Measurements from ENCODE around the gene KRTAP5-1.

Gene KRTAP5-1

DNA sequence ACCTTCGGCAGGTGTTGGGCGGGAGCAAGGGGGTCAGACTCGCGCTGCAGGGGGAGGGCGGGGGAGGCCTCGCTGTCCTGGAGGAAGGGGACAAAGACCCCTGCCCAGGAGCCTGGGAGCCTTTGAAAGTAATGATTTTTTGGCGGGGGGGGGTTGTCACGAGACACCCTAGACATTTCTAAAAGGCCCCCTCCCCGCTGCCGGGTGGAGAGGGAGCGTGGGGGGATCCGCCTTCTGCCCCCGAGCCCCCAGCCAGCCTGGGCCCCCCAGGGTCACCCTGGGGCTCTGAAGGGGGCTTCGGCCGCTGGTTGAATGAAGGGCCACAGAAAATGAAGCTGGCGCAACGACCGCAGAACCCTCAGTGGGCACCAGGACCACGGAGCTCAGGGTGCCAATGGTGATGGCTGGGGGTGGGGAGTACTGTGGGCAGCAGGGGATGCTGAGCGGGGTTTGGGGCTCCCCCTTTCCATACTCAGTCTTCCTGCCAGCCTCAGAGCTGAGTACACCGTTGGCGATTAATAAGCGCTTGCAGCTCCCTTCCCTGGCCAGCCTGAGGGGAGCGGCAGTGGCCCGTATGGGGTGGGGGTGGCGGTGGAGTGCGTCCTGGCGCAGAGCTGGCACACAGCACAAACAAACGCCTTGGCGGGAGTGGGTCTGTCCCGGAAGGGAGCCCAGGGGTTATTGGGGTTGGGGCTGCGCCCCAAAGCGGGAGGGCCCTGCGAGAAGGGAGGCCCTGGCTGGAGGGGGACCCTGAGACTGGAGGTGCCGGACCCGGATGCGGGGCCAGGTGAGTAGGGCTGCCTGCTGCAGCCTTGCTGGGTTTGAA is 11.8 kb downstream of the KRTAP5-1 start:
- in situ Hi-C loops (cut with HindIII; ENCODE audit: low sequenced_read_pairs): no loop called here

DNA sequence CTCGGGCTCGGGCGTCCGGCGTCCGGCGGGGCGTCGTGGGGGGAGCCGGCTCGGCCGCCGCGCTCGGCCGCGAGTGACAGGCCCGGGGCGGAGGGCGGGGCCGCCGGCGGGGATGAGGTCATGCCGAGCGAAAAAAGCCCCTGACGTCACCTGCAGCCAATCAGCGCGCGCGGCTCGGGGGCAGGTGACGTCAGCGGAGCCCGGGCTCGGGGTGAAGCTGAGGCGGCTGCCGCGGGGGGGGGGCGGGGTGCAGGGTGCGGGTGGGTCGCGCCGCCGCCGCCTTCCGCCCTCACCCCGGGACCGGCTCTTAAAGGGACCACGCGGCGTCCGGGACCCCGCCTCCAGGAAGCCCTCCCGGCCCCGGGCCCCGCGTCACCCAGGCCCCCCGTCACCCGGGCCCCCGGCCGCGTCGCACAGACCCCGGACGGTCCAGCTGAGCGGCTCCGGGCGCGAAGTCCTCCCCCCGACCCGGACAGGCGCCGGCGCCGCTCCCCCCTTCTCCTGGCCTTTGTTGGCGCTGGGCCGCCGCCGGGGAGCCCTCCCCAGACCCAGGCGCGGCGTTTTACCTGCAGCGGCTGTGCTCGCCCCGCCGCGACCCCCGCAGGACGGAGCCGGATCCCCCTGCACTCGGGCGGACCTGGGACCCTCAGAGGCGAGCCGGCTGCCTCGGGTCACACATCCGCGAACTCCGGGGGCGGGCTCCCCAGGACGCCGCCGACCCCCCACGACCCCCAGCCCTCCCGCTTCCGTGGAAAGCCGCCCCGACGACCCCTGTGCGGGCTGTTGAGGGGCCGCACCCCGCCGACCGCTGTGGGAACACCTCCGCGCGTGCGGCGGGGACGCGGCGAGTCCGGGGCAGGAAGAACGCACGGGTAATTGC is 12.6 kb downstream of the KRTAP5-1 start, which contains the start of gene DUSP8:
Gene DUSP8, minus strand, starts transcription at position 75 of the 880 bp plus-strand sequence. CDS start 6,445 bp downstream, outside the sequence.
- in situ Hi-C loops (cut with HindIII; ENCODE audit: low sequenced_read_pairs): no loop called here

DNA sequence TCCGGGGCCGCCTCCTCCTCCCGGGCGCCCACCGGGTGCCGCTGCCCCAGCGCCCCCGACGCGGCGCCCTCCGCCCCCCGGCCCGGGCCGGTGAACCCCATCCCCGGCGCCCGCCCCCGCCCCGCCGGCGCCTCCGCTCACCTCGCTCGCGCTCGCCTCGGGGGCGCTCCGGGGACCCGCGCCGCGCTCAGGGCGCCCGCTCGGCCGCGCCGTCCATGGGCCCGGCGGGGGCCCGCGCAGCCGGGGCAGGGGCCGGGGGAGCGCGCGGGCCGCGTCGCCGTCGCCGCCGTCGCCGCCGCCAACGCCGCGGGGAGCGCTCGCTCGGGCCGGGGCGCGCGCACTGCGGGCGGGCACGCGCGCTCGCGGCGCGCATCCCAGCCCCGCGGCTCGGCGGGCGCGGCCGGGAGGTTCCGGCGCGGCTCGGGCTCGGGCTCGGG is 13.3 kb downstream of the KRTAP5-1 start:
- in situ Hi-C loops (cut with HindIII; ENCODE audit: low sequenced_read_pairs): no loop called here

DNA sequence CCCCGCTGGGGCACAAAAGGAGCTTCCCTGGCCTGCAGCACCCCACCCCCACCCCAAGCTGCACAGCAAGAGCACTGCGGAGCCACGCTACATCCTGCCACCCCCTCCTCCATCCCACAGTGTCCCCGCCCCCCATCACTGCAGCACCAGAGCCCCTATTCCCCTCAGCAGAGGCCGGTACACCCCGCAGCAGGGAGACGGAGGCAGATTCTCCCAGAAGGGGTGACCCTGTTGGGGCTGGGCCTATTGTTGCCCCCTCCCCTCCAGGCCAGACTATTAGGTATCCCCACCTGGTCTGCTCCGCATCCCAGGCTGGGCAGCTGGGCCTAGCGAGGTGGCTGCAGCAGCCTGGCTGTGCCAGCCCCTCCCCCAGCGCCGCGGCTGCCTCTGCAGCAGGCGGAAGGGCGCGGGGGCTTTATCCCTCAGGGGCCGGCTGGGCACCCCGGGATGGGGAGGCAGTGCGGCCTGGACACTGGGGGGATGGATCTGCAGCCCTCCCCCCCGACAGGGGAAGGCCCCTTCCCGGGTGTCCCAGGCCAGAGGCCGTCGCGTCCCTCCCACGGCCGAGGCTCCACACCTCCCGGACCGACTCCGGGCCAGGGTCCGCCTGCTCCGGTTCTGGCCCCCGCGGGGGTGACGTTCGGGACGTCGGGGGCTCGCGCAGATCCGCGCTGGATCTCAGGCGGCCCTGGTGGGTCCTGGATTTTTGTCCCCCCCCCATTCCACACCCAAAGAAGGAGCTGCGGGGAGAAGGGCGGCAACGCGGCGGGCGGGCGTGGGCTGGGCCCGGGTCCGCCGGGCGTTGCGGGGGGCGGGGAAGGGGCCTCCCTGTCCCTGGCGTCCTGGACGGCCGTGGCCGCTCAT is 14.0 kb downstream of the KRTAP5-1 start:
- in situ Hi-C loops (cut with HindIII; ENCODE audit: low sequenced_read_pairs): no loop called here

DNA sequence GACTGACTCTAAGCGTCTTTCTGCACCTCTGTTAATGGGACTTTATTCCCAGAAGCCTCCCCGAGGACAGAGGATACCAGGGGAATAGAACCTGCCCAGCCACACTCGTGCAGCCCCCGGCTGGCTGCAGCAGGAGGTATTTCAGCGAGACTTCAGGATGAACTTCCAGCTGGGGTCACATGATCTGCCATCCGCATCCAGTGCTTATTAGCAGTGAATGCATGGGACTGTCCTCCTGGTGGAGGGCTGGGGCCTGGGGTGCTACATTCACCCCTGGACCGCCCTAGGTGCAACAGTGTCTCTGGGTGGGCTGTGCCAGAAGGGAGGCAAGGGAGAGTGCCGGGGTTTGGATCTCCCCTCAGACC is 14.6 kb downstream of the KRTAP5-1 start:
- in situ Hi-C loops (cut with HindIII; ENCODE audit: low sequenced_read_pairs): no loop called here

DNA sequence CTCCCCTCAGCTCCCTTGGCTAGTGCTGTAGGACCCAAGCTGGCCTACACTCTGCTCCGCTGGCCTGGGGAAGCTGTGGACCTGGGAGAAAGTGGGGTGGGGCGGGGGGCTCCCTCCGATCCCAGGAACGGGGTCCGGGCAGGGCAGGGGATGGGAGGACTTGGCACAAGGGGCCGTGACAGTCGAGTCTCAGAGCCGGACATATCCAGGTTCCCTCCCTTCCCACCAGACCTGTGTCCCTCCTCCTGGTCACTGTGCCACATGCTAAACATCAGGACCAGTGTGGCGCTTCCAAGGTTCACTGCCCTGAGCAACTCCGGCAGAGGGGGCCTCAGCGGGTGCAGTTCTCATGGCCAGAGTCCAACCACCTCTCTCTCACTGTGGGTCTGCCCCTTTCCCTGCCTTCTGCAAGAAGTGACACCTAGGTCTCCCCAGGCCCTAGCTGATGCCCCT is 15.1 kb downstream of the KRTAP5-1 start:
- in situ Hi-C loops (cut with HindIII; ENCODE audit: low sequenced_read_pairs): no loop called here

DNA sequence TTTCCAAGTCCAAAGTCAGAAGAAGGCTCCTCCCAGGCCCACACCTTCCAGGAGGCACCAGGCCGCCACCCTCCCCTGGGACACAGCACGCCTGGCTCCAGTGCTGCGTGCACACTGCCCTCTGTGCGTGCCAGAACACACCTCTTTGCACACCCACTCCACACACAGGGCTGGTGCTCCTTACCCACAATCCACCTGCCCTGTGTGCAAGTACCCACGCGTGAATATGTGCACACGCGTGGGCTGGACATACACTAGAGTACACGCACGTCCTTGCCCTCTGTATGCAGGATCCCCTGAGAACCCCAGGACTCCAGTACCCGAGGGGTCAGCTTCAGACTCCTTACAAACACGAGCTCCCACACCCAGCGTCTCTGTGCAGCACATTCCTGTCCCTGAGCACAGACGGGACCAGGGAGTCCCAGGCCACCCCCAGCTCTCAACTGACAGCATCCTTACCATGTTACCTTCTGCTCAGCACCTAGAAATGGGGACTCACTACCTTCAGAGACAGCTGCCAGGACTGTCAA is 15.8 kb downstream of the KRTAP5-1 start:
- in situ Hi-C loops (cut with HindIII; ENCODE audit: low sequenced_read_pairs): no loop called here

DNA sequence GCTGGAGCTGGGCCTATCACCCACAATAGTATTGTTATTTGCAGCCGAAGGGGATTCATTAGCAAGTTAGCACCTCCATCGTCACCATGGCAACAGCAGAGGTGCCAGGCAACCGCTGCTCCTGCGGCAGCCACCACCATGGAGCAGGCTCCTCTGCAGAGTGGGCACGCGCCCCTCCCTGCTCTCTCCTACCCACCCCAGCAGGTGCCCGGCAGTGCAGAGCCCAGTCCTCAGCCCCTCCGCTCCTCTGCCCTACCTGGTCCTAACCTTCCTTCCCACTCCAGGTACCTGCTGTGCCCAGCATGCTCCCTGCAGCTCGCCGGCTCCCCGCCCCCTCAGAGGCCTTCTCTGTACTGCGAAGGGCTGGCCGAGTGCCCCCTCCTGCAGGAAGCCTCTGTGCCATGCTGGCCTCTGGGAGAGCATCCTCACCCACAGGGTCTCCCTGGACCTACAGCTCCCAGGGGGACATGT is 16.6 kb downstream of the KRTAP5-1 start:
- in situ Hi-C loops (cut with HindIII; ENCODE audit: low sequenced_read_pairs): no loop called here

DNA sequence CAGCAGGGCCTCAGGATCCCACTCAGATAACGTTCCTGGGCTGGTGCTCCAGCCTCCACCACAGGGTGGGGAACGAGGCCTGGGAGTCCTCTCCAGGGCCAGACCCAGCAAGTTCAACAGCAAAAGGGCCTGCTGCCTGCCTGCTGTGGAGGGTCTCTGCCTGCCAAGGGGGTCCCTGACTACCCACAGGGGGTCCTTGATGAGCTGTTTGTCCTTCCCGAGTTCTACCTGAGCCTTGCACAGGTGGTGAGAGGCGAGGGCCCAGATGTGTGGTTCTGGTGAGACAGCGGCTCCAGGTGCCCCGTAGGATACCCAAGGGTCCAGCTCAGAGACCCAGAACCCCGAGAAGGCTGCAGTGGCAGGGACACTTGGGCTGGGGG is 17.4 kb downstream of the KRTAP5-1 start:
- in situ Hi-C loops (cut with HindIII; ENCODE audit: low sequenced_read_pairs): no loop called here

DNA sequence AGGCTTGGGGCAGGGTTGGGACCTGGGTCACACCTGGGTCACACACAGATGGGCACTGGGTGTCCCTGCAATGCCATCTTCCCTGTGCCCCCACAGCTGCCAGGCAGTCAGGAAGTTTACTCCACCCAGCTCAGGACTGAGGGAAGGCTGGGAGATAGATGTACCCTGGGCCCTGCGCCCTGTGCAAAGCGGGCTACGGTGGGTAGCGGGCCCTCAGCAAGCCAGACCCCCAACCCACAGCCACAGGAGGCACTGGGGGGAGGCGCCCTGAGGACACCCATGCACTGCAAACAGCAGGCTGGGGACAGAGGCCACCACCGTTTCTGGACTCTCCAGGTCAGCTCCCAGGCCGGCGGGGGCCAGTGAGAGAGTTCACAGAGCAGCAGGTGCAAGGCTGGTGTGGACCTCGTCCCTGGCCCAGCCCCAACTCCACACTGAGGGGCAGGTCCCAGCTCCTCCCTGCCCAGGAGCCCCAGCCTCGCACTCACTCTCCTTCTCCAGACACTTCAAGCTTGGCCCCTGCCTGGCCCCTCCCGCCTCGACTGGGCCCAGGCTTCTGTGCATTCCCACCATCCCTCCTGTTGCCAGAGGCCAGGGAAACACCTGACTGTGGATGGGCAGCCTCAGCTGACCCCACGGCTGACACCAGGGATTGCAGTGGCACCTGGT is 17.9 kb downstream of the KRTAP5-1 start:
- in situ Hi-C loops (cut with HindIII; ENCODE audit: low sequenced_read_pairs): no loop called here

DNA sequence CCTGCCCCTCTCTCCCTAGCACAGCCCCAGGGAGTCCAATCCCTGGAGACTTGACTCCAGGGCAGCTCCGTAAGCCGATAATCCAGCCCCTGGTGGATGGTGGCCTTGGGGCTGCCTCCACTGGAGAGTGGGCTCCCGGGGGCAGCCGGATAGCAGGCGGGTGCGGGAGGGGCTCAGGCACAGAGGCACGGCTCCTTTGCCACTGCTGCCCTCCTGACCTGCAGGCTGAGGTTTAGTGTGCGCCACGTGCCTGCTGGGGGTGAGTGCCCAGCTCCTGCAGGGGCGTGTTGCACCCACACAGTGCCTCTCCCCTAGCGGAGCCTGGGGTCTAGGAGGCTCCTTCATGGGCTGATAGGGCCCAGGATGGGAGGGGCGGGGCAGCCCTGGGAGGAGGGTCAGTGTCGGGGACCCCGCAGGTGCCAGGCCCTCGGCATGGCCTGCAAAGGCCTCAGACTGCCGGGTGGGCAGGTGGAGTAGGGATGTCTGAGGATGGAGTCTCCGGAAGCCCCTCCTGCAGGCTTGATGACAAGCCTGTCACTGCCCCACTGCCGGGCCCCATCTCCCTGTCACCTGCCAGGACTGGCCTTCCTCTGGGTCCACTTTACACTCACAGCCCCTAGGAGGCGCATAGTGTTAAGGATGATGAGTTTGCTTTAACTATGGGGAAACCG is 18.6 kb downstream of the KRTAP5-1 start:
- in situ Hi-C loops (cut with HindIII; ENCODE audit: low sequenced_read_pairs): no loop called here

DNA sequence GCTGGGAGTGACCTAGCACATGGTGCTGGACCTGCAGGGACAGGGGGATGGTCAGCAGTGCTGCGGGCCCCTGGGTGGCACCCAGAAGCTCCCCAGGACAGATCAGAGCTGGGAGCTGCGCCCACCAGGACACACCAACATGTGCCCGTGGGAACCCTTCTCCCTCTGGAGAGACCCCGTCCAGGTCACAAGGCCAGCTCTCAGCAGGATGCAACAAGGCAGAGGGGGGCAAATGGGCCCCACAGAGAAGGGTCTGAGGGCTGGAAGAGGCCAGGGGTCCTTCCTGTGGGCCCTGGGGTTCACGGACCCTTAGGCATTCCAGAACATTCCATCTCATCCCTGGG is 19.2 kb downstream of the KRTAP5-1 start:
- in situ Hi-C loops (cut with HindIII; ENCODE audit: low sequenced_read_pairs): no loop called here

DNA sequence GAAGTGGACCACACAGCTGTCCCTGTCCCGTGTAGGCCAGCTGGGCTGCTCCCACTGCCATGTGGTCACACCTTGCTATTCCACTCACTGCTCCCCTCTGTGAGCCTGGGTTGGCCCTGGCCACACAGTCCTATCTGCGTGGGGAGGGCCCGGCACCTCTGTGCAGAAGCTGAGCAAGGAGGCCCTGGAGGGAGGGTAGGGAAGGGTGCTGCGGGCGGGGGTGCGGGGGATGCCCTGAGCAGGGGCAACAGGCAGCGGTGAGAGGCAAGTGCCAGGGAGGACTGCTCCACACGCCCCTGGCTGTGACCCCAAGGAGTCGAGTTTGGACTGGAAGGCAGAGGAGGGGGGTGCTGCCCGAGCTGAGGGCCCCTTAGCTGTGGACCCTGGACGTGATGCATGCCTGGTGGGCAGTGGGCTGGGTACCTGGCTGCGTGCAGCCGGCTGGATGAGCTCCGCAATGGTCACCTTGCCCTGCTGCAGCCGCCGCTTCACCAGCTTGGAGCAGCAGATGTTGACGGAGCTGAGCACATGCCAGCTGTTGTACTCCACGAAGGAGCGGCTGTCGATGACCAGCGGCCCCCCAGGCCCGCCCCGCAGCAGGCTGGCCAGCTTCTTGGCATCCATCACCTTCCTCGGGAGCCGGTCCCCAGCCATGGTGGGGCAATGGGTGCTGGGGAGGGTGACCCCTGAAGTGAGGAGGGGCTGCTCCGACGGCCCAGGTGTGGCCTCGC is 19.7 kb downstream of the KRTAP5-1 start:
- in situ Hi-C loops (cut with HindIII; ENCODE audit: low sequenced_read_pairs): no loop called here

DNA sequence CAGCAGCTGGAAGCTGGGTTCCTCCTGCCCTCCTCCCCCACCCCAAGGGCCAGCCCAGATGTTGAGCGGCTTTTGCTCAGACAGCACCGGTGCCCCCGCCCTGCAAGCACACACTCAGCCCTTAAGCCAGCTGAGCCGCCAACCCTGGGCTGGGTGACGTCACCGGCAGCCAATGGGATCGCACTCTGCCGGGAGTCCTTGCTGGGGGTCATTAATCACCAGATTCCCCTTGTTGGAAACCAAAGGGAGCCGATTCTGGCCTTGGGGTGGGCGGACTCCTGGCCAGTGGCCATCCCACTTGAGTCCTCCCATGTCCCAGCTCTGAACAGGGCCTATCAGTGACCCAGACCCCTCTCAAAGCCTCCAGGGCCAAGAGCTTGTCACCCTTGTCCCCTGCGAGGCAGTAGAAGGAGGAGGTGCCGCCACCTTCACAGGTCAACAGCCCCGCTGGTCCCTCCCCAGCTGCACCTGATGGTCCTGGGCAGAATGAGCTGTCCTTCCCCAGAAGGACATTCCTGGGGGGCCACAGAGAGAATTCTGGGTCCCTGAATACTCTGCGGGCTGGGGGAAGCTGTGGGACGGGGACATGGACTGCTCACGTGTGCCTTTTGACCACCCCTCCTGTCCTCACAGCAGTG is 20.4 kb downstream of the KRTAP5-1 start:
- in situ Hi-C loops (cut with HindIII; ENCODE audit: low sequenced_read_pairs): no loop called here

DNA sequence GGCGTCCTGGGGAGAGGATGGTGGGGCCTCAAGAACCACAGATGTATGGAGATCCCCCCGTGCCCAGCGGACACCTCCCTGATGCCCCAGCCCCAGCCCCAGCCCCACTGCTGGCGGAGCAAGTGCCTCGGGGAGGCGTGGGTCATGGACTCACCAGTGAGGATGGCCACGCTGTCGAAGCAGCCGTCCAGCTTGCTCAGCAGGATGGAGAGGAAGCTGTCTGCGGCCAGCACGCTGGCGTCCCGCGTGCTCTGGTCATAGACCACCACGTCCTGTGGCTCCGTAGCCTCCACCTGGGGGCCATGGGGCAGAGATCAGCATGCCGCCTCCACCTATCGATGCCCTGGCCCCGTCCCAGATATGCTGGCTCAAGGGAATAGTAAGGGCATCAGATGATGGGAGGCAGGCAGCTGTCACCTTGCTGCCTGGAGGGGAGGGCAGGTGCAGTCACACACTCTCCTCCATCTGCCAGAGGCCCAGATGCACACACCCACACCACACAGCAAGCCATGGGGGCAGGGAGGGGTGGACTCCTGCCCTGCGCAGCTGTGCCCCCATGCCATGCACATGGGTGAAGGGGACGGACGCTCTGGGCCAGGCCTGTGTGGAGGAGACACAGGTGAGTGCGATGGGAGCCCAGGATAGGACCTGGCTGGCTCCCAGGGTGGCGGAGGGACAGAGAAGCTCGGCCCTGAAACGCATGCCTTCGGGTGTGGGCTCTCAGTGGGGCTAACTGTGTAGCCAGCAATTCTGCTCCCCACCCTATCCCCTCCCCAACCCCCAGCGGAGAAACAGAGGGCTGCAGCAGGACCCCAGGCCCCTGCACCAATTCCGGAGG is 21.2 kb downstream of the KRTAP5-1 start:
- in situ Hi-C loops (cut with HindIII; ENCODE audit: low sequenced_read_pairs): no loop called here

DNA sequence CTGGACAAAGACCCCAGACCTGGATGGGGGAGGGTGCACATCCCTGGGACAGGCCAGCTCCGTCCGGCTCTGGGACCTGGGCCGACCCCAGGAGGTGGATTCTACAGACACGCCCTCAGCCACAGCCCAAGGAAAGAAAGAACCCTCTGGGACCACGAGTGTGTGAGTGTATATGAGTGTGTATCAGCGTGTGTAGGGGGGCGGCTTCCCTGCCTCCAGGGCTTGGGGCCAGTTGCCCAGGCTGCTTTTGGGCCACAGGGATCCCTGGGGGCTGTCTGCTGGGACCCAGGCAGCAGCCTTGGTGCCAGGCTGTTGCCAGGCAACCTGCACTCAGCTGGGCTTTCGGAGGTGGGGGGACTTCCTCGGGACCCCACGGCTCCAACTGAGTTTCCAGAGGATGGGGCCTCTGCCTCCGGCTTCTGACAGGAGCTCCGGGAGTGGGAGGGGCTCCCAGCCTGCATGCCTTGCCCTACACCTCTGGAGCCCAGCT is 21.9 kb downstream of the KRTAP5-1 start:
- in situ Hi-C loops (cut with HindIII; ENCODE audit: low sequenced_read_pairs): no loop called here

DNA sequence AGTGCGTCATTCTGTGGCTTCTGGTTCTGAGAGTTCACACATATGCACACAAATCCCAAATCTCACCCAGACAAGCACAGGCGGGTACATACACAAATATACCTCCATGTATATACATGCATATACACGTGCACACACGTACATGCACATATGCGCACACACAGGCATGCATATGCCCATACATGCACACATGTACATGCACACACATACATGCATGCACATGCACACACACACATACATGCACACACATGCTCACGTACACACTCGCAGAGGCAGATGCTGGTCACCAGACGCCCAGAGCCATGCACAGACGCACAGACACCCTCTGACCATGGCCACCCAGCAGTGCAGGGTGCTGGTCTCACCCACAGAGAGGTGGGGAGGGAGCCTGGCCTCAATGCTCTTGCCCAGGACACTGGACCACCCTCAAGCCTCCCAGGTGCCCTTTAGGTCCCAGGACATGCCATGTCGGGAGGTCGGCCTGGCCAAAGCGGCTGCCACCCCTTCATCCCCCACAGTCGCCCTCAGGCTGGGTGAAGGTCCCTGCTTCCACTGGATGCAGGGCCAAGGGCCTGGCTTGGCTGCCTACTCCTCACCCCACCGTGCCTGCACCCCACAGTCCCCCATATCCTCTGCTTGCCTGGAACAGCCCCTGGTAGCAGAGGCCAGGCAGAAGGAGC is 22.5 kb downstream of the KRTAP5-1 start:
- in situ Hi-C loops (cut with HindIII; ENCODE audit: low sequenced_read_pairs): no loop called here

Data from DLD1 (cell line).